Ishikawa (cell line): Measurements from ENCODE around the gene AAGAB.

Experiments
- CREB1 ChIP-seq: IDR thresholded peaks from 2 replicates; pipeline ENCODE4 v1.6.1; 2012; ENCODE audit warnings: low read depth
- EP300 ChIP-seq: IDR thresholded peaks from 2 replicates; pipeline ENCODE4 v1.6.1; 2012; ENCODE audit warnings: borderline replicate concordance
- TAF1 ChIP-seq: IDR thresholded peaks from 2 replicates; pipeline ENCODE4 v1.6.1; 2012; ENCODE audit warnings: low read depth, mild to moderate bottlenecking
- TCF12 ChIP-seq: IDR thresholded peaks from 2 replicates; pipeline ENCODE4 v1.6.1; 2012; ENCODE audit warnings: low read depth
- TF ChIP-seq, protein P1 (sequence below): IDR thresholded peaks from 2 replicates; pipeline ENCODE4 v1.6.1; 2012; ENCODE audit warnings: low read depth, mild to moderate bottlenecking
- TF ChIP-seq, protein P2 (sequence below): IDR thresholded peaks from 2 replicates; pipeline ENCODE4 v1.6.1; 2012

DNA sequence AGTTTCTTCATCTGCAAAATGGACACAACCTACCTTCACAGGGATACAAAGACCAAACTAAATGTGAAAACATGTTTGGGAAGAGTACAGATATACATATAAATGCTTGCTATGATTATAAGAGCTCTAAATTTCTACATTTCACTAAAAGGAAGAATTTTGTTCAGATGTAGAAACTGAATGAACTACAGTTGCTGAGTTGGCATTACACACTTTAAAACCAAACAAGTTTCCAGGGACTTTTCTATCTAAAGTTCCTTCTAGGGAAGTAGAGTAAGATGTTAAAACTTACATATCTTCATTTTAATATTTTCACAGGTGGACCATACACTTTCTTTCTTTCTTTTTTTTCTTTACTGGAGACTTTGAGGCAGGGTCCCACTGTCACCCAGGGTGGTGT lies 4.6 kb downstream of the AAGAB start:
- TF ChIP-seq, protein P1, sequence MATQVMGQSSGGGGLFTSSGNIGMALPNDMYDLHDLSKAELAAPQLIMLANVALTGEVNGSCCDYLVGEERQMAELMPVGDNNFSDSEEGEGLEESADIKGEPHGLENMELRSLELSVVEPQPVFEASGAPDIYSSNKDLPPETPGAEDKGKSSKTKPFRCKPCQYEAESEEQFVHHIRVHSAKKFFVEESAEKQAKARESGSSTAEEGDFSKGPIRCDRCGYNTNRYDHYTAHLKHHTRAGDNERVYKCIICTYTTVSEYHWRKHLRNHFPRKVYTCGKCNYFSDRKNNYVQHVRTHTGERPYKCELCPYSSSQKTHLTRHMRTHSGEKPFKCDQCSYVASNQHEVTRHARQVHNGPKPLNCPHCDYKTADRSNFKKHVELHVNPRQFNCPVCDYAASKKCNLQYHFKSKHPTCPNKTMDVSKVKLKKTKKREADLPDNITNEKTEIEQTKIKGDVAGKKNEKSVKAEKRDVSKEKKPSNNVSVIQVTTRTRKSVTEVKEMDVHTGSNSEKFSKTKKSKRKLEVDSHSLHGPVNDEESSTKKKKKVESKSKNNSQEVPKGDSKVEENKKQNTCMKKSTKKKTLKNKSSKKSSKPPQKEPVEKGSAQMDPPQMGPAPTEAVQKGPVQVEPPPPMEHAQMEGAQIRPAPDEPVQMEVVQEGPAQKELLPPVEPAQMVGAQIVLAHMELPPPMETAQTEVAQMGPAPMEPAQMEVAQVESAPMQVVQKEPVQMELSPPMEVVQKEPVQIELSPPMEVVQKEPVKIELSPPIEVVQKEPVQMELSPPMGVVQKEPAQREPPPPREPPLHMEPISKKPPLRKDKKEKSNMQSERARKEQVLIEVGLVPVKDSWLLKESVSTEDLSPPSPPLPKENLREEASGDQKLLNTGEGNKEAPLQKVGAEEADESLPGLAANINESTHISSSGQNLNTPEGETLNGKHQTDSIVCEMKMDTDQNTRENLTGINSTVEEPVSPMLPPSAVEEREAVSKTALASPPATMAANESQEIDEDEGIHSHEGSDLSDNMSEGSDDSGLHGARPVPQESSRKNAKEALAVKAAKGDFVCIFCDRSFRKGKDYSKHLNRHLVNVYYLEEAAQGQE, result no peak
- TF ChIP-seq EP300 (no peak), TCF12 (no peak), TAF1 (no peak), CREB1 (no peak)
- TF ChIP-seq, protein P2, sequence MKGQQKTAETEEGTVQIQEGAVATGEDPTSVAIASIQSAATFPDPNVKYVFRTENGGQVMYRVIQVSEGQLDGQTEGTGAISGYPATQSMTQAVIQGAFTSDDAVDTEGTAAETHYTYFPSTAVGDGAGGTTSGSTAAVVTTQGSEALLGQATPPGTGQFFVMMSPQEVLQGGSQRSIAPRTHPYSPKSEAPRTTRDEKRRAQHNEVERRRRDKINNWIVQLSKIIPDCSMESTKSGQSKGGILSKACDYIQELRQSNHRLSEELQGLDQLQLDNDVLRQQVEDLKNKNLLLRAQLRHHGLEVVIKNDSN, result no peak
